DND-41 (cell line): ENCODE data around the gene EN1.

Experiments
- EZH2 ChIP-seq: IDR thresholded peaks from 3 replicates; pipeline ENCODE4 v1.6.1; 2012; ENCODE audit warnings: borderline replicate concordance, low read depth, mild to moderate bottlenecking, moderate library complexity, low read length, inconsistent platforms; ENCODE audit not compliant: severe bottlenecking
- TF ChIP-seq, protein P1 (sequence below): IDR thresholded peaks from 2 replicates; pipeline ENCODE4 v1.5.1; 2012; ENCODE audit warnings: borderline replicate concordance, low read length, moderate library complexity, mild to moderate bottlenecking; ENCODE audit not compliant: poor library complexity, severe bottlenecking; ENCODE audit errors: extremely low read depth

GRCh38 chr2:118857677-118858484 lies 10.4 kb upstream of the EN1 start:
- TF ChIP-seq, protein P1, sequence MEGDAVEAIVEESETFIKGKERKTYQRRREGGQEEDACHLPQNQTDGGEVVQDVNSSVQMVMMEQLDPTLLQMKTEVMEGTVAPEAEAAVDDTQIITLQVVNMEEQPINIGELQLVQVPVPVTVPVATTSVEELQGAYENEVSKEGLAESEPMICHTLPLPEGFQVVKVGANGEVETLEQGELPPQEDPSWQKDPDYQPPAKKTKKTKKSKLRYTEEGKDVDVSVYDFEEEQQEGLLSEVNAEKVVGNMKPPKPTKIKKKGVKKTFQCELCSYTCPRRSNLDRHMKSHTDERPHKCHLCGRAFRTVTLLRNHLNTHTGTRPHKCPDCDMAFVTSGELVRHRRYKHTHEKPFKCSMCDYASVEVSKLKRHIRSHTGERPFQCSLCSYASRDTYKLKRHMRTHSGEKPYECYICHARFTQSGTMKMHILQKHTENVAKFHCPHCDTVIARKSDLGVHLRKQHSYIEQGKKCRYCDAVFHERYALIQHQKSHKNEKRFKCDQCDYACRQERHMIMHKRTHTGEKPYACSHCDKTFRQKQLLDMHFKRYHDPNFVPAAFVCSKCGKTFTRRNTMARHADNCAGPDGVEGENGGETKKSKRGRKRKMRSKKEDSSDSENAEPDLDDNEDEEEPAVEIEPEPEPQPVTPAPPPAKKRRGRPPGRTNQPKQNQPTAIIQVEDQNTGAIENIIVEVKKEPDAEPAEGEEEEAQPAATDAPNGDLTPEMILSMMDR: no peak
- TF ChIP-seq EZH2: no peak
